GM12892 (cell line): ENCODE data around the gene GPR87.

Experiments
- POLR2A ChIP-seq: IDR thresholded peaks from 2 replicates; pipeline ENCODE4 v1.6.1; 2011; ENCODE audit warnings: low read depth, low read length, control low read depth
- POLR2AphosphoS5 ChIP-seq: IDR thresholded peaks from 2 replicates; pipeline ENCODE4 v1.6.1; 2011; ENCODE audit warnings: low read depth, low read length, control low read depth
- TAF1 ChIP-seq: IDR thresholded peaks from 2 replicates; pipeline ENCODE4 v1.6.1; 2011; ENCODE audit warnings: low read depth, mild to moderate bottlenecking, control low read depth, low read length, borderline replicate concordance

- no peak for TF ChIP-seq TAF1
- no peak for TF ChIP-seq POLR2A
- no peak for TF ChIP-seq POLR2AphosphoS5
These were observed 27.2 kb downstream of the GPR87 start for GRCh38 chr3:151289445-151289844.
